IMR-90 (cell line): ENCODE measurements around the gene LPIN1. TPM values are rescaled to one million over a fixed set of nuclear protein-coding genes. Genes with fewer than 3 reads are reported as not detected.

ENCODE experiments used
- ATAC-seq: fragments of 200-7000 bp; cut with Tn5 transposase; 2 replicates; pipeline ENCODE4 v1.9.1; 2020; ENCODE audit warnings: low read depth, mild to moderate bottlenecking, moderate library complexity
- BruUV-seq: library from RNA; stranded (reverse); fragments of 400-500 nt; replicated peaks from 2 replicates; lab custom pipeline; 2021; lab: Mats Ljungman, UMichigan
- CTCF ChIA-PET: fragments of 300-600 bp; formaldehyde crosslinking; extraction: SDS; loops from one replicate; lab custom pipeline; 2021; ENCODE audit warnings: antibody characterized with exemption; lab: Yijun Ruan, JAX
- POLR2A ChIA-PET: fragments of 300-600 bp; sonication (Branson Sonifier 250); formaldehyde crosslinking; loops from one replicate; lab custom pipeline; 2022; ENCODE audit warnings: antibody characterized with exemption; ENCODE audit not compliant: unreplicated experiment; lab: Charles Lee
- DNase-seq: peaks from one replicate; pipeline ENCODE4 v3.0.0; 2013
- H2AFZ ChIP-seq: replicated peaks from 2 replicates; pipeline ENCODE3; 2013; ENCODE audit warnings: low read length, mild to moderate bottlenecking; ENCODE audit not compliant: poor library complexity
- H2AK5ac ChIP-seq: 2 replicates; pipeline ENCODE4 v1.6.1; 2013; ENCODE audit warnings: low read depth, low read length, inconsistent platforms
- H2AK9ac ChIP-seq: replicated peaks from 2 replicates; pipeline ENCODE3; 2013; ENCODE audit warnings: mild to moderate bottlenecking, low read depth, low read length, moderate library complexity; ENCODE audit not compliant: poor library complexity
- H2BK120ac ChIP-seq: 2 replicates; pipeline ENCODE4 v1.6.1; 2013; ENCODE audit warnings: low read depth, low read length, inconsistent platforms
- H2BK15ac ChIP-seq: 3 replicates; pipeline ENCODE4 v1.6.1; 2013; ENCODE audit warnings: low read depth, low read length, inconsistent platforms
- H2BK20ac ChIP-seq: 2 replicates; pipeline ENCODE4 v1.6.1; 2013; ENCODE audit warnings: low read depth, mild to moderate bottlenecking, inconsistent platforms, low read length, moderate library complexity
- H2BK5ac ChIP-seq: 2 replicates; pipeline ENCODE4 v1.6.1; 2013; ENCODE audit warnings: mild to moderate bottlenecking, low read depth, low read length, inconsistent platforms; ENCODE audit not compliant: poor library complexity, severe bottlenecking
- H3K14ac ChIP-seq: replicated peaks from 2 replicates; pipeline ENCODE4 v1.6.1; 2013; ENCODE audit warnings: low read depth, low read length, inconsistent platforms
- H3K18ac ChIP-seq: 2 replicates; pipeline ENCODE4 v1.6.1; 2013; ENCODE audit warnings: low read depth, low read length, control low read depth
- H3K23ac ChIP-seq: 2 replicates; pipeline ENCODE4 v1.6.1; 2013; ENCODE audit warnings: low read depth, low read length, inconsistent platforms
- H3K27ac ChIP-seq: 2 replicates; pipeline ENCODE4 v1.5.1; 2013; ENCODE audit warnings: mild to moderate bottlenecking, control low read depth, low read length; ENCODE audit not compliant: insufficient read depth
- H3K27me3 ChIP-seq: 2 replicates; pipeline ENCODE4 v1.6.1; 2013; ENCODE audit warnings: low read length; ENCODE audit not compliant: control insufficient read depth, insufficient read depth
- H3K36me3 ChIP-seq: 2 replicates; pipeline ENCODE4 v1.6.1; 2013; ENCODE audit warnings: low read length, mixed read lengths; ENCODE audit not compliant: control insufficient read depth, insufficient read depth
- H3K4ac ChIP-seq: 2 replicates; pipeline ENCODE4 v1.6.1; 2013; ENCODE audit warnings: low read depth, low read length, inconsistent platforms
- H3K4me1 ChIP-seq: 2 replicates; pipeline ENCODE4 v1.6.1; 2013; ENCODE audit warnings: low read length, mixed read lengths; ENCODE audit not compliant: control insufficient read depth, insufficient read depth
- H3K4me2 ChIP-seq: 2 replicates; pipeline ENCODE4 v1.6.1; 2013; ENCODE audit warnings: low read depth, mild to moderate bottlenecking, control low read depth, low read length, moderate library complexity
- H3K4me3 ChIP-seq: 2 replicates; pipeline ENCODE4 v1.5.1; 2013; ENCODE audit warnings: low read depth, mild to moderate bottlenecking, control low read depth, low read length, moderate library complexity; ENCODE audit not compliant: insufficient read depth
- H3K56ac ChIP-seq: 2 replicates; pipeline ENCODE4 v1.6.1; 2013; ENCODE audit warnings: low read length, inconsistent platforms; ENCODE audit not compliant: insufficient read depth; ENCODE audit errors: extremely low read depth
- H3K79me1 ChIP-seq, 2 experiments: 2 replicates each; pipeline ENCODE4 v1.6.1; 2013; ENCODE audit warnings: low read length in 2 of 2, inconsistent platforms in 1 of 2, low read depth in 1 of 2
- H3K9ac ChIP-seq: 2 replicates; pipeline ENCODE4 v1.6.1; 2013; ENCODE audit warnings: low read depth, low read length, control low read depth
- H3K9me1 ChIP-seq: 2 replicates; pipeline ENCODE4 v1.6.1; 2013; ENCODE audit warnings: low read length, inconsistent platforms; ENCODE audit not compliant: insufficient read depth
- H3K9me3 ChIP-seq: 2 replicates; pipeline ENCODE4 v1.6.1; 2013; ENCODE audit warnings: low read length; ENCODE audit not compliant: control insufficient read depth, insufficient read depth
- H4K20me1 ChIP-seq: 2 replicates; pipeline ENCODE4 v1.6.1; 2013; ENCODE audit warnings: low read length, inconsistent platforms; ENCODE audit not compliant: insufficient read depth
- H4K5ac ChIP-seq: 2 replicates; pipeline ENCODE4 v1.6.1; 2013; ENCODE audit warnings: mild to moderate bottlenecking, low read depth, low read length, control low read depth
- H4K8ac ChIP-seq, 2 experiments: 2 replicates each; pipeline ENCODE4 v1.6.1; 2013; ENCODE audit warnings: low read depth in 2 of 2, low read length in 2 of 2, control low read depth in 1 of 2, inconsistent platforms in 1 of 2
- H4K91ac ChIP-seq: 2 replicates; pipeline ENCODE4 v1.6.1; 2013; ENCODE audit warnings: low read depth, low read length, inconsistent platforms; ENCODE audit not compliant: insufficient read depth
- BHLHE40 ChIP-seq: fragments of 150-350 bp; IDR thresholded peaks from 2 replicates; pipeline ENCODE4 v1.6.1; 2016; ENCODE audit warnings: mild to moderate bottlenecking, low read depth, low read length
- CEBPB ChIP-seq: IDR thresholded peaks from 2 replicates; pipeline ENCODE4 v1.6.1; 2012; ENCODE audit warnings: low read depth, low read length, improper control_type of control experiment
- CHD1 ChIP-seq: IDR thresholded peaks from 2 replicates; pipeline ENCODE4 v1.6.1; 2012; ENCODE audit warnings: low read depth, low read length, improper control_type of control experiment
- MAFK ChIP-seq: IDR thresholded peaks from 2 replicates; pipeline ENCODE4 v1.6.1; 2012; ENCODE audit warnings: low read depth, low read length, improper control_type of control experiment
- MXI1 ChIP-seq: IDR thresholded peaks from 2 replicates; pipeline ENCODE4 v1.6.1; 2012; ENCODE audit warnings: low read depth, mild to moderate bottlenecking, low read length, moderate library complexity, borderline replicate concordance
- NFE2L2 ChIP-seq: fragments of 150-350 bp; IDR thresholded peaks from 2 replicates; pipeline ENCODE4 v1.6.1; 2016; ENCODE audit warnings: low read depth, mild to moderate bottlenecking, low read length
- RAD21 ChIP-seq: IDR thresholded peaks from 2 replicates; pipeline ENCODE4 v1.6.1; 2012; ENCODE audit warnings: low read length, improper control_type of control experiment
- RFX5 ChIP-seq: IDR thresholded peaks from 2 replicates; pipeline ENCODE4 v1.8.0; 2012; ENCODE audit warnings: low read depth, mild to moderate bottlenecking, low read length, moderate library complexity
- SMC3 ChIP-seq: fragments of 150-350 bp; IDR thresholded peaks from 2 replicates; pipeline ENCODE4 v1.6.1; 2016; ENCODE audit warnings: low read depth, mild to moderate bottlenecking, antibody characterized with exemption, low read length, moderate library complexity
- WGBS, 2 experiments: methylation state at CpG; one replicate each; pipeline versions ENCODE4 v1.1.5 to v1.1.7; 2013; ENCODE audit warnings: missing lambda C conversion rate in 2 of 2; ENCODE audit not compliant: insufficient read length in 1 of 2; ENCODE audit errors: extremely low coverage in 2 of 2; 5-methylcytosine and 5-hydroxymethylcytosine counted together
- dilution Hi-C: fragments of 300-500 bp; cut with HindIII; formaldehyde crosslinking; loops from one replicate; pipeline ENCODE4 v1.14.3; 2018; ENCODE audit warnings: low sequenced_read_pairs; ENCODE audit not compliant: unreplicated experiment
- in situ Hi-C: fragments of 300-500 bp; cut with MboI; formaldehyde crosslinking; loops from 3 replicates; pipeline ENCODE4 v1.14.3; 2019; ENCODE audit warnings: low sequenced_read_pairs, inconsistent platforms, mixed read lengths
- intact Hi-C: fragments of 100-400 bp; cut with micrococcal nuclease; formaldehyde crosslinking; loops from 2 replicates; pipeline ENCODE4 v1.10.0; 2022
- polyA plus RNA-seq, 3 experiments: library from polyadenylated mRNA; depleted of rRNA; stranded (reverse); fragments of >200 nt; gene quantifications; 2 replicates each; pipeline ENCODE4 v1.2.3, GENCODE V29; 2012; ENCODE audit warnings: low replicate concordance in 1 of 3
- total RNA-seq: library from RNA; depleted of rRNA; stranded (reverse); fragments of >200 nt; gene quantifications from 2 replicates; pipeline ENCODE4 v1.2.3, GENCODE V29; 2012
- TF ChIP-seq, protein P1 (sequence below): fragments of 150-350 bp; IDR thresholded peaks from 2 replicates; pipeline ENCODE4 v1.6.1; 2016; ENCODE audit warnings: low read depth, mild to moderate bottlenecking, low read length, moderate library complexity, borderline replicate concordance
- TF ChIP-seq, protein P2 (sequence below): fragments of 150-350 bp; IDR thresholded peaks from 2 replicates; pipeline ENCODE4 v1.6.1; 2017; ENCODE audit warnings: mild to moderate bottlenecking, antibody characterized with exemption, low read length, low read depth

LPIN1 gene
- total and polyA plus RNA-seq, 2 of the 4 experiments (the other 2 are of a cell fraction), result 21.3 to 25.1 TPM

DNA sequence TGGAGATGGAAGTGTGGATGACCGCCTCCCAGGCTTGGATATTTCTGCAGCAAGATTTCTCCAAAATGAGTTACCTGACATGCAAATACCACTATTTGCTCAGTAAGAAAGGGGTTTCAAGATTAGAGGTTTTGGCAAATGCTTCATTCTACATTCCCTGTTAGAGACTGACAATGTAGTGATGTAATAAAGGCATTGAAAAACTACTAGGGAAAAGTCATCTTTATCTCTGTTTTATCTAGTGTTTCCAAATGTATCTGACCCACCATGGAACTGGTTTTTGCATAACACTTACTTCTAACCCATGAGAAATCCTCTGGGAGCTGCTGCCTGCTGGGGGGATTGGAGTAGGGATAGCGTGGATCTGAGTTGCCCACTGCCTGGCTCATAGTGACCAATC, 43.5 kb upstream of the LPIN1 start:
- no CpG with 5 or more reads among the region's 2 CpGs for WGBS, 2 experiments
- Histone ChIP-seq H2AK9ac (no peak overlapping the region), H3K36me3 (no peaks in the 10 kb centered on the region), H3K27ac (no peak overlapping the region), H2BK5ac (no peak overlapping the region), H3K9ac (no peak overlapping the region), H3K4me1 (peaks cover 9% of the 10 kb centered on the region), H4K5ac (no peak overlapping the region), H3K79me1 (no peaks in the 10 kb centered on the region), H2AK5ac (no peak overlapping the region), H3K18ac (no peak overlapping the region), H3K14ac (no peak overlapping the region), H4K8ac (no peak overlapping the region), H2BK120ac (no peak overlapping the region), H3K4me2 (no peak overlapping the region), H2BK20ac (no peak overlapping the region), H3K27me3 (no peaks in the 10 kb centered on the region), H2BK15ac (no peak overlapping the region), H4K20me1 (no peaks in the 10 kb centered on the region), H3K9me1 (peaks cover 4% of the 10 kb centered on the region; the same call in 1 of the 2 replicates), H3K23ac (no peak overlapping the region), H3K9me3 (no peaks in the 10 kb centered on the region), H4K91ac (no peak overlapping the region), H3K4me3 (no peak overlapping the region), H3K56ac (no peak overlapping the region), H2AFZ (no peak overlapping the region), H3K4ac (no peak overlapping the region)
- no TSS peak for BruUV-seq
- intact Hi-C loops (no loop called here), in situ Hi-C loops (no loop called here), dilution Hi-C loops (no loop called here)
- POLR2A ChIA-PET, result interaction anchor here (0.5 kb wide), 1 partner anchor 104 kb away, joined by 3 read pairs; no protein-coding TSS in a partner anchor
- TF ChIP-seq CHD1 (no peak), RFX5 (no peak), BHLHE40 (no peak), MAFK (no peak), SMC3 (no peak), NFE2L2 (no peak), CEBPB (no peak), MXI1 (no peak), RAD21 (no peak)
- TF ChIP-seq, protein P1, sequence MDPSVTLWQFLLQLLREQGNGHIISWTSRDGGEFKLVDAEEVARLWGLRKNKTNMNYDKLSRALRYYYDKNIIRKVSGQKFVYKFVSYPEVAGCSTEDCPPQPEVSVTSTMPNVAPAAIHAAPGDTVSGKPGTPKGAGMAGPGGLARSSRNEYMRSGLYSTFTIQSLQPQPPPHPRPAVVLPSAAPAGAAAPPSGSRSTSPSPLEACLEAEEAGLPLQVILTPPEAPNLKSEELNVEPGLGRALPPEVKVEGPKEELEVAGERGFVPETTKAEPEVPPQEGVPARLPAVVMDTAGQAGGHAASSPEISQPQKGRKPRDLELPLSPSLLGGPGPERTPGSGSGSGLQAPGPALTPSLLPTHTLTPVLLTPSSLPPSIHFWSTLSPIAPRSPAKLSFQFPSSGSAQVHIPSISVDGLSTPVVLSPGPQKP, result no peak
- TF ChIP-seq, protein P2, sequence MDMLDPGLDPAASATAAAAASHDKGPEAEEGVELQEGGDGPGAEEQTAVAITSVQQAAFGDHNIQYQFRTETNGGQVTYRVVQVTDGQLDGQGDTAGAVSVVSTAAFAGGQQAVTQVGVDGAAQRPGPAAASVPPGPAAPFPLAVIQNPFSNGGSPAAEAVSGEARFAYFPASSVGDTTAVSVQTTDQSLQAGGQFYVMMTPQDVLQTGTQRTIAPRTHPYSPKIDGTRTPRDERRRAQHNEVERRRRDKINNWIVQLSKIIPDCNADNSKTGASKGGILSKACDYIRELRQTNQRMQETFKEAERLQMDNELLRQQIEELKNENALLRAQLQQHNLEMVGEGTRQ, result no peak
- CTCF ChIA-PET, result no interaction called here
- DNase-seq (no peak), ATAC-seq (no peak)
